K562 treated with DMSO at 1 percent for 48 hours (cell line): ENCODE data around the gene PDE1C. TPM values are rescaled to one million over a fixed set of nuclear protein-coding genes. Genes with fewer than 3 reads are reported as not detected.

Experiments used
- total RNA-seq: library from RNA; unstranded; fragments of 300-600 nt; gene quantifications from 2 replicates; pipeline ENCODE4 v1.2.3, GENCODE V29; 2022; ENCODE audit warnings: low replicate concordance; ENCODE audit errors: extremely low read depth

The PDE1C gene
- total RNA-seq = not detected in 2 replicates

GRCh38 chr7:32070406-32071360 is at the start of gene PDE1C:
PDE1C (minus strand) TSS chr7:32070407.

